Measurements from ENCODE around the gene RASGRP4. TPM values are rescaled to one million over a fixed set of nuclear protein-coding genes. Genes with fewer than 3 reads are reported as not detected.
"Not testable (repeated sequence)": the region's sequence is repeated elsewhere in the genome, so short reads cannot be mapped to it uniquely, and the experiment has no call there.

RASGRP4 gene
- polyA plus RNA-seq, 3 donors: 0.60 to 0.90 (median 0.81) TPM

DNA sequence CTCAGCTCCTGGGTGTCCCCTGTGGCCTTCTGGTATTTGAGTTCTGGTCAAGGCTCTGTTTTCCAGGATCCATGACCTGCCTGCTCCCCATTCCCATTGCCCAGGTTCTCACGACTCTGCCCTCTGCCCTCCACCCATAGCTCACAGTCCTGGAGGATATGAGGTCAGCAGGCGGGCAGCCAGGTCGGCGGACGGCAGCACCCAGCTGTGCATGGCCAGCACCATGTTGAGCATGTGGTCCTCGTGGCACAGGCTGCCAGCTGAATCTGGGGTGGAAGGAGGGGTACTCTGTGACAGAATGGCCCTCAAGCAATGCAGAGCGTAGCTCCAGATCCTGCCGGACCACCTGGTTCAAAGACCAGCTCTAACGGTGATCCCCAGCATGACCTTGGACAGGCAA, 5.1 kb downstream of the RASGRP4 start:
- no peak for DNase-seq (ENCODE audit: low read depth in 3 of 3, low spot score in 2 of 3)

DNA sequence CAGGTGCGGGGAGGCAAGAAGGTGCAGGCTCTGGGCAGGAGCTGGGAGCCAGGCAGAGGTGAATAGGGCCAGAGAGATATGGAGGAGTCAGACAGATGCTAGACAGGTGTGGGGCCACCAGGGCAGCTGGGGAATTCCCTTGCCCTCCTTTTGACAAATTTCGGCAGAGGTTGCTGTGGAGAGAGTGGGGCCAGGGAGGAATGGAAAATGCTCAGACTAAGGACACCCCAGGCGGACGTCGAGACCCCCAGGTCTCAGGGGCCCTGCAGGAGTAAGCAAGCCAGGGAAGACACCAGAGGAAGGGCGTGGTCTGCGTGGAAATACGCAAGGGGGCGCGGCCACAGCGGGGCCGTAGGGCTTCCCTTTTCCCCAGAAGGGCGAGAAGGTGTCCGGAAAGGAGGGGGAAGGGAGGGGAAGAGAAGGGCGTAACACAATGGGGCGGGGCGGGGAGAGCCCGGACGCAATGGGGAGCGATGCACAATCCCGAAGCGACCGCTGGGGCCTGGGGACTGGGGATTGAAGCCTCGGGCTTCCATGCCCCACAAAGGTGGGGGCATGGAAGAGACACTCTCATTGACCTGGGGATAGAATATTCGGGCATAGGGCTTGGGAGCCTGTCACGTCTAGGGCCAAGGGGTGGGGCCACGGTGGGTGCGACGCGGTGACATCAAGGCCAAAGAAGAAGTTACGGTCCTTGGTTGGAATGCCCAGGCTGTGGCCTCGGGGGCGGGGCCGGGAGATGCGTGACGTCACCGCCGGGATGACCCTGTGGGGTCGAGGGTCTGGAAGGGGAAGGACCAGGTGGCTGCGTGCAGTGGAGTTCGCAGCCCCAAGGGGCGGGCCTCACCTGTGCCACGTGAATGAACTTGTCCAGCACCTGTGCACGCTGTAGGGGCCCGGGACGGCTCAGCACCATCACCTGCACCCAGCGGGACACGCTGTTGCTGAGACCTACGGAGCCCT, 8.2 kb downstream of the RASGRP4 start:
- DNase-seq (ENCODE audit: low read depth in 3 of 3, low spot score in 2 of 3): no peak

DNA sequence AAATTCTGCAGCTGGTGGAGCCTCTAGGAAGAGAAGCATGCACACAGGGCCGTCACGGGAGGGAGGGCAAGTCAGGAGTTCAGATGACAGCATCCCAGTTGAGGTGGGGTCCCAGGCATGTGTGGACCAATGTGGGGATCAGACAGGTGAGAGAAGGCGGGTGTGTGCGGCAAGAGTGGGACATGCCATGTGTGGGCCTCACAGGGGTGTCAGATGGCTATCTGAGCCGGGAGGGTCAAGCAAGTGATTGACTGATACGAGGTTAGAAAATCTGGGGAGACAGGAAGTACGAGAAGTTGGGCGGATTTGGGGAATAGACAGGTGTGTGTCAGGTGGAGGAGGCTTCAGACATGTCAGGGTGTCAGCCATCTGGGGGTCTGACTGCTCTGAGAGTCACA, 8.9 kb downstream of the RASGRP4 start:
- no peak for DNase-seq (ENCODE audit: low read depth in 3 of 3, low spot score in 2 of 3)

DNA sequence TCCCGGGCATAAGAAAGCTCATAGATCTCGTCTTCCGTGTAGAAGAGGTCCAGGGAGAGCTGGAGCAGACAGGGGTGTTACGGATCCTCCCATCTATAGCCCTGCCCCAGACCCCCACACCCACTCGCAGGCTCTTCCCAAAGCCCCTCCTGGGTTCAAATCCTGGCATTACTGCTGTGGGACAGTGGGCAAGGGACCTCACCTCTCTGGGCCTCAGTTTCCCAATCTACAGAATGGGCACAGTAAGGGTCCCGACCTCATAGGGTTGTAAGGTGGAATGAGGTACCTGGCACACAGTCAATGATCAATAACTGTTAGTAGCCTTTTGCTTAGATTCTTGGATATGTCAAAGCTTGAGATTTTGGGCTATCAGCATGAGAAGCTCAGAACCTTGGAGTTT, 12.6 kb downstream of the RASGRP4 start:
- DNase-seq (ENCODE audit: low read depth in 3 of 3, low spot score in 2 of 3): no peak

DNA sequence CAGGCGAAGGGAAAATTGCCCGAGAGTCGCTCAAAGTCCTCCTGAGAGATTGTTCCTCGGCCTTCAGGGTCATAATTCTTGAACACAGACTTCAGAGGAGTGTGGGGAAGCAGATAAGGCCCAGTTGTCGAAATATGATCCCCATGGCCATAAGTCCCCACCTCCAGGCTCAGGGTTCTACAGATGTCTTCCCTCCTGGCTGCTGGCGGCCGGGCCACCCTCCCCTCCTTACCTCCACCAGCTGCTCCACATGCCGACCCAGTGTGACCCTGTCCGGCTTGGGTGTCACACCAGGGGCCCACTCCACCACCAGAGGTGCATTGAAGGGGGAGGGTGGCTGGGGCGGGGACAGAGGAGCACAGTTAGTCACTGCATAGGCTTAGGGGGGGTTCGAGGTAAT, 13.1 kb downstream of the RASGRP4 start:
- DNase-seq (ENCODE audit: low read depth in 3 of 3, low spot score in 2 of 3): no peak

DNA sequence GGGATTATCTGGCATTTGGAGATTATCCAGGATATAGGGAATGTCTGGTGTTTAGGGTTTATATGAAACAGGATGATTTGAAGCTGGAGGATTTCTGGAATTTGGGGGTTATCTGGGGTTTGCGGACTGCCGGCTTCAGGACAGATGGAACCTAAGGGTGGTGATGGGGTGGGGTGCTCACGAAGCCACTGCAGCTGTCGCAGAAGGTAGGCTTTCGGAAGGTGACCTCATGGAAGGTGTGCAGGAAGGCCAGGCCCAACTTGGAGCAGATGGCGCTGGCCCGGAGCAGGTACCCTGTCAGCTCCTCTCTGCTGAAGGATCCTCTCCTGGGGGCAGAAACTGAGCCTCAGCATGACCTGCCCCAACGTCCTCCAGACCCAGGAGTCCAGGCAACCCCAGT, 13.5 kb downstream of the RASGRP4 start:
- DNase-seq (ENCODE audit: low read depth in 3 of 3, low spot score in 2 of 3): no peak

DNA sequence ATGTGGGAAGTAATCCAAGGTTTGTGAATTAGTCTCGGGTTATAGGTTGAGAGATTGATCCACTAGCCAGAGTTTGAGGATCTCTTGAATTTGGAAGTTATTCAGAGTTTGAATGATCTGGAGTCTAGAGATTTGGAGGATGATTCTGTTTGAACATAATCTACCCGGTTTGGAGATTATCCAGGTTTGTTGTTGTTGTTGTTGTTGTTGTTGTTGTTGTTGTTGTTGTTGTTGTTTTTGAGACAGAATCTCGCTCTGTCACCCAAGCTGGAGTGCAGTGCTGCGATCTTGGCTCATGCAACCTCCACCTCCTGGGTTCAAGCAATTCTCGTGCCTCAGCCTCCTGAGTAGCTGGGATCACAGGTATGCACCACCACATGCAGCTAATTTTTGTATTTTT, 14.1 kb downstream of the RASGRP4 start:
- not testable (repeated sequence) for DNase-seq (ENCODE audit: low read depth in 3 of 3, low spot score in 2 of 3)

DNA sequence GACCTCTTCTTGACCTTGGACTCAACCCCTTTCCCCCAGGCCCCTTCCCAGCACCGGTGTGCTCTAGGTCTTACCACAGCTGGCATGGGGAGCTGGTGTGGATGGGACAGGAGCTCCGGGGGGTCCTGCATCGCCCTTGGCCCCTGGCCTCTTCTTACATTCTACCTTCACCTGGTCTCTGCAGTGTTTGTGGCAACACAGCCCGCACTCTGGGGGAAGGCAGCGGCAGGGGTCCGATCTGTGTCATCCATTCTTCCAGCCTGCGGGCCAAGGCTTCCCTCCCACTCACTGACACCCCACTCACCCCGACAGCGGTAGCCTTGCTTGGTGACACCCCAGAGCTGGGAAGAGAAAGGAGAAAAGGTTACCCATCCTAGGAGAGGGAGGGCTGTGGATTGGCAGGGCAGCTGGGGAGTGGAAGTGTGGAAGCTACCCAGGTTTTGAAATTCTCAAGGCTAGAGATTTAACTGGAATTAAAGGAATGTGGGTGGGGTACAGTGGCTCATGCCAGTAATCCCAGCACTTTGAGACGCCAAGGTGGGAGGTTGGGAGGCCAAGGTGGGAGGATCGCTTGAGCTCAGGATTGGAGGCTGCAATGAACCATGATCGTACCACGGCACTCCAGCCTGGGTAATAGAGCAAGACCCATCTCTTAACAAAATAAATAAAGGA, 14.8 kb downstream of the RASGRP4 start:
- no peak for DNase-seq (ENCODE audit: low read depth in 3 of 3, low spot score in 2 of 3)

DNA sequence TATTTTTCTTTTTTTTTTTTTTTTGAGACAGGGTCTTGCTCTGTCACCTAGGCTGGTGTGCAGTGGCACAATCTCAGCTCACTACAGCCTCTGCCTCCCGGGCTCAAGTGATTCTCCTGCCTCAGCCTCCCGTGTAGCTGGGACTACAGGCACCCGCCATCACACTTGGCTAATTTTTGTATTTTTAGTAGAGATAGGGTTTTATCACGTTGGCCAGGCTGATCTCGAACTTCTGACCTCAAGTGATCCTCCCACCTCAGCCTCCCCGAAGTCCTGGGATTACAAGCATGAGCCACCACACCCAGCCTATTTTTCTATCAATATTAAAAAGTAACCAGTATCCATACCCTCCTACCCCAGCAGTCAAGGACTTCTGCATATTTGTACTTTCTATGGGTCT, 15.6 kb downstream of the RASGRP4 start:
- DNase-seq (ENCODE audit: low read depth in 3 of 3, low spot score in 2 of 3): not testable (repeated sequence)

DNA sequence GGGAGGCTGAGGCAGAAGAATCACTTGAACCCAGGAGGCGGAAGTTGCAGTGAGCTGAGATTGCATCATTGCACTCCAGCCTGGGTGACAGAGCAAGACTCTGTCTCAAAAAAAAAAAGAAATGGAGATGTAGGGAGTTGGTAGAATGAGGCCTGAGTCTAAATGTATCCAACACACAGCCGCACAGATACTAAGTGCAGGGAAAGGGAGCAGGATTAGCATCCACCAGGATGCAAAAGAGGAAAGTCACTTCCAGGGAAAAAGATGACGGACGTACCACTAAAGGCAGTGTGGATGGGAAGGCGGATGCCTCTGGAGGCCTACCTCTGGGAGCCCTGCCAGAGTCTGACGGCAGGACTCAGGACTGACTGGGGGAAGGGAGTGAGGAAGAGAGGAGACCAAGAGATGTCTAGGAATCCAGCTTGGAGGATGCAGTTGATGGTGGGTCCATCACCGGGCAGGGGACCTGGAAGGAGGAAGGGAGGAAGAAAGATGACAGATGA, 16.3 kb downstream of the RASGRP4 start:
- DNase-seq (ENCODE audit: low read depth in 3 of 3, low spot score in 2 of 3): no peak

DNA sequence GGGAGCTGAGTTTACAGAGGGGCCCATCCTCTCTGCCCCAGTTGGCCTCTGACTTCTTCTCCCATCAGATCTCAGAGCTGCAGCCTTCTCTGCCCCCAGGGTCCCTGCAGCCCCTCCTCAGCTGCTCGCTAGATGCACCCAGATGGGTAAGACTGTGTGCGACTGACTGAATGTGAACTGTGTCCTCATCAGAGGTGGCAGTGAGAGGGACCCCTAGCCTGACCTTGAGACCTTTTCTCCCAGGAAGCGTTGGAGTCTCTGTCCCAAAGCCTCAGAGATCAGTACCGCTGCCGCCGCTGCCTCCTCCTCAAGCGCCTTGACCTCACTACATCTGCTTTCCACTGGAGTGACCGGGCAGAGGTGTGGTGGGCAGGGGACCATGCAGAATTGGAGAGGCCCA, 20.7 kb downstream of the RASGRP4 start:
- DNase-seq (ENCODE audit: low read depth in 3 of 3, low spot score in 2 of 3): no peak

DNA sequence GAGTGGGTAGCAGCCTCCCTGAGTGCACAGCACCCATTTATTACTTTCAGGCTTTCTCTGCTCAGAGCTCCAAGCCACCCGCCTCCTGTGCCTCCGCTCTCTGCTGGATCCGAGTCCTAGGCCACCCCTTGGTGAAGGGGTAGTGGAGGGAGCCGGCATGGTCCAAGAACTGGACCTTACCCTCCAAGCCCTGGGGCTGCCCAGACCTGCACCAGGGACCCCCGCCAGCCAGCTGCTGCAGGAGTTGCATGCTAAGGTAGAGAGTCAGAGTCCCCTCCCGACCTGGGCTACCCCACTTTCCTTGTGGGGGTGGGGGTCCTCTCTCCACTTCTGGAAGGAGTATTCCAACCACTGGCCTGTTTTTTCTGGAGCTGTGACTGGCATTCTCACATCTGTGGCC, 21.2 kb downstream of the RASGRP4 start:
- DNase-seq (ENCODE audit: low read depth in 3 of 3, low spot score in 2 of 3): no peak

DNA sequence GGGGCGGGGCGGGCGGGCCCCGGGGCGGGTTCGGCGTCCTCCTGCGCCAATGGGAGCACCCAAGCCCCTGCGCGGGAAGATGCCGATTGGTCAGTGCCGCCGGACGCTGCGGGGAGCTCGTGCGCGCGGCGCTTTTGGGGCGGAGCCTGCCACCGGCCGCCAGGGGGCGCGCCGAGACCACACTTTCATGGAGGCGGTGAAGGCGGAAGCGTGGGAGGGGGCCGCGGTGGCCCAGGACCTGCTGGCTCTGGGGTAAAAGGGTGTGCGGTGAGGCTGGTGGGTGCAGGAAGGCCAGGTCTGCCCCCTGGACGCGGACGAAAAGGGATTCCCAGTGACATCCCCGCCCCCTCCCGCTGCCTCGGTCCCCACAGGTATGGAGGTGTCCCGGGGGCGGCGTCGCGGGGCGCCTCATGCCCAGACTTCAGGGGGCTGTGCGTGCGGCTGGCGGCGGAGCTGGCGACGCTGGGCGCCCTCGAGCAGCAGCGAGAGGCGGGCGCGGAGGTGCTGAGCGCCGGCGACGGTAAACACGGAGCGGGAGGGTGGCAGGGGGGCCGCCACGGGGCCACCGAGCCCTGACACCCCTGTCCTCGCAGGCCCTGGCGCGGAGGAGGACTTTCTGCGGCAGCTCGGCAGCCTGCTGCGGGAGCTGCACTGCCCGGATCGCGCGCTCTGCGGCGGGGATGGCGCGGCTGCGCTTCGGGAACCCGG, 22.9 kb downstream of the RASGRP4 start, which contains the start of gene FAM98C:
Gene FAM98C, plus strand, starts transcription at position 127 of the 708 bp plus-strand sequence. Its CDS starts 61 bp downstream, at position 188.
- DNase-seq (ENCODE audit: low read depth in 3 of 3, low spot score in 2 of 3): peak; percentile 91 to 94 (median 93)

DNA sequence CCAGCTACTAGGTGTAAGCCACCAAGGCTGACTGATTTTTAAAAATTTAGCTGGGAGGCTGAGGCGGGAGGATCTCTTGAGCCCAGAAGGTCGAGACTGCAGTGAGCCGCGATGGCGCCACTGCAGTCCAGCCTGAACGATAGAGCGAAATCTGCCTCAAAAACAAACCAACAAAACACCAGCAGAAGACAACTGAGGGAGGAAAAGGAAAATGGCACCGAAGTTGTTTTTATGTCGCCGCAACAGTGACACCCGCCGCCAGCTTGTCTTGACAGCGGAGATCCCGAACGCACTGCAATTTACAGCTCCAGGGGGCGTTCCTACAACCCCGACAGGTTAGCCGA, 23.4 kb downstream of the RASGRP4 start:
- DNase-seq (ENCODE audit: low read depth in 3 of 3, low spot score in 2 of 3): no peak

DNA sequence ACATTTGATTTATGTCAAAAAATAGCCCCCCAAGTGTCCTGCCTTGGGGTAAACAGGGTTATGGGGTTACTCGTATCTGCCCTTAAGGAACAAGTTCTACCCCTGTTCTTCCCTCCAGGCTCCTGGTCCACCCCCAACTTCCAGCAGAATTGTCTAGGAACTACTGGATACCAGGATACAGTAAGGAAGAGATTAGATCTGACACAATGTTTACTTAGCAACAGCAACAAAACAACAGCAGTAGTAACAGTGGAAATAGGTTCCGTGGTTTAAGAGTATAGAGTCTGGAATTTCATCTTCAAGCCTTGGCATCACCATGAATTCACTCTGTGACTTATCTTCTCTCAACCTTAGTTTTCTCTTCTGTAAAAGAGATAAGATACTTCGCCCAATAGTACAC, 24.9 kb downstream of the RASGRP4 start:
- no peak for DNase-seq (ENCODE audit: low read depth in 3 of 3, low spot score in 2 of 3)

DNA sequence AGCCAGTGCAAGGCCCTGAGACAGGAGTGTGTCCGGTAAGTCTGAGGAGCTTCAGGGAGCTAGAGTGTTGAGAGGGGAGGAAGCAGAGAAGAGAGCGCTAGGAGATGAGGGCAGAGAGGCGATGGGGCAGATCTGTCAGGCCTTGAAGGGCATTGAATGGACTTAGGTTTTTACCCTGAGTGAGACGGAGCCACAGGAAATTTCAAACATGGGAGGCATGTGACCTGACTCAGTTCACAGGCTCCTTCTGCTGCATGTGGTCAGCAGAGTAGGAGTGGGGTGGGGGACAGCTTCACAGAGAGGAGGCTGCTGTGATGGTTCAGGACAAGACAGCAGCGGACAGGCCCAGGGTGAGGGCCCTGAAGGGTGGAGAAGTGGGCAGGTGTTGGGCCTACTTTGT, 25.7 kb downstream of the RASGRP4 start:
- no peak for DNase-seq (ENCODE audit: low read depth in 3 of 3, low spot score in 2 of 3)

DNA sequence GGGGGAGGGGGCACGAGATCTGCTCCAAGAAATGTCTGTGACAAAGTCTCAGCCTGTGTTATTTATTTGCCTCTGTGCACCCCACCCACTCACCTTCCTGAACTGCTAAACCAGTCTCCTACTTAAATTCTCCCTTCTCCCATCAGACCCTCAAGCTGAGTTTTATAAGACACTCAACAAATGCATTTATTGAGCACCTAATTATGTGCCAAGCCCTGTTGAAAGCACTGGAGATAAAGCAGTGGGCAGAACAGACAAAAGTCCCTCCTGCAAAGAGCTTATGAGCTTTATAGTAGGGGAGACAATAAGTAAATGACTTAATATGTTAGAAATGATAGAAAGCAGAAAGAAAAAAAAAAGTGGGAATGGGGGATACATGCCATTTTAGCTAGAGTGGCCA, 26.5 kb downstream of the RASGRP4 start:
- no peak for DNase-seq (ENCODE audit: low read depth in 3 of 3, low spot score in 2 of 3)

DNA sequence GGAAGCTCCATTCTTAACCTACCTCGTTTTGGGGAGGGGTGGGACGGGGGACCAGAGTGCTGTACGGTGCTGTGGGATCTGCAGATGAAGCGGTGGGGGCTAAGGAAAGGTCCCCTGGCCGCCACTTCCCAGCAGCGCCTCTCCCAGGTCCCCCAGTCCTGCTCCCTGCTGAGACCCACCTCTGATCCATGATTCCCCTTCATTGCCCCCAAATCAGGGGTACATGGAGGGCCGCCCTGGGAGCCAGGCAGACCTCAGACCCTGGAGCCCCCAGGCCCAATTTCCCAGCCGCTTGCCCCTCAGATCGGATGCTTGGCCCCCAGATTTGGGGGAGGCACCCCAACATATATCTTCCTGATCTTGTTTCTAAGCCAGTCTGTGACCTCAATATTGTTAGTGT, 26.9 kb downstream of the RASGRP4 start:
- DNase-seq (ENCODE audit: low read depth in 3 of 3, low spot score in 2 of 3): no peak

DNA sequence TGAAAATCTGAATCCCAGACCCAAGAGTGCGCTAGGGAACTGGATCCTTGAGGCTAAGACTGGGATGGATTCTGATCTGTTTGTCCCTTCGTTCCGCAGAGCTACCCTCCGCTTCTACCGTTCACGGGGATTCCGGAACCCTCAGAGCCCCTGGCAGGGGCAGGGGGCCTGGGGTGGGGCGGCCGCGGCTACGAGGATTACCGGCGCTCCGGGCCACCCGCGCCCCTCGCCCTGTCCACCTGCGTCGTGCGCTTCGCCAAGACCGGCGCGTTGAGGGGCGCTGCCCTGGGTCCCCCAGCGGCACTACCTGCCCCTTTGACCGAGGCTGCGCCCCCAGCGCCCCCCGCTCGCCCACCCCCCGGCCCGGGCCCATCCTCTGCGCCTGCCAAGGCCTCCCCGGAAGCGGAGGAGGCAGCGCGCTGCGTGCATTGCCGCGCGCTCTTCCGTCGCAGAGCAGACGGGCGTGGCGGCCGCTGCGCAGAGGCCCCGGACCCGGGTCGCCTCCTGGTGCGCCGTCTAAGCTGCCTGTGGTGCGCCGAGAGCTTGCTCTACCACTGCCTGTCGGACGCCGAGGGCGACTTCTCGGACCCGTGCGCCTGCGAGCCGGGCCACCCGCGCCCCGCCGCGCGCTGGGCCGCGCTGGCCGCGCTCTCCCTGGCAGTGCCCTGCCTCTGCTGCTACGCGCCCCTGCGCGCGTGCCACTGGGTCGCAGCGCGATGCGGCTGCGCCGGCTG, 30.5 kb downstream of the RASGRP4 start:
- no peak for DNase-seq (ENCODE audit: low read depth in 3 of 3, low spot score in 2 of 3)

DNA sequence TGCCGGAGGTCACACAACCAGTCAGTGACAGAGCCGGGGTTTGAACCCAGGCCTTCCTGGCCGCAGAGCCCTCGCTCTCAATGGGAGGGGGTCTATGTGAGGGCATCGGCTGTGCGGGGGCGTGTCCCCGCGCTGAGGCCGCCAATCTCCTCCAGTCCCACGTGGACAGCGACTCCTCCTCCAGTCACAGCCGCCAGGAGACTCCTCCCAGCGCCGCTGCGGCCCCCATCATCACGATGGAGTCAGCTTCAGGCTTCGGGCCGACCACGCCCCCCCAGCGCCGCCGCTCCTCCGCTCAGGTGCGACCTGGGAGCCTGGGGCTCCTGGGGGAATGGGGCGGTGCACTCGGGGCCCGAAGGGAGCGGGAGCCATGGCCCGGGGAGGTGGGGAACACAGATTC, 31.5 kb downstream of the RASGRP4 start:
- DNase-seq (ENCODE audit: low read depth in 3 of 3, low spot score in 2 of 3): no peak
